ENCODE measurements around the gene APEH.
"Not testable (repeated sequence)": the region's sequence is repeated elsewhere in the genome, so short reads cannot be mapped to it uniquely, and the experiment has no call there.

Gene APEH

DNA sequence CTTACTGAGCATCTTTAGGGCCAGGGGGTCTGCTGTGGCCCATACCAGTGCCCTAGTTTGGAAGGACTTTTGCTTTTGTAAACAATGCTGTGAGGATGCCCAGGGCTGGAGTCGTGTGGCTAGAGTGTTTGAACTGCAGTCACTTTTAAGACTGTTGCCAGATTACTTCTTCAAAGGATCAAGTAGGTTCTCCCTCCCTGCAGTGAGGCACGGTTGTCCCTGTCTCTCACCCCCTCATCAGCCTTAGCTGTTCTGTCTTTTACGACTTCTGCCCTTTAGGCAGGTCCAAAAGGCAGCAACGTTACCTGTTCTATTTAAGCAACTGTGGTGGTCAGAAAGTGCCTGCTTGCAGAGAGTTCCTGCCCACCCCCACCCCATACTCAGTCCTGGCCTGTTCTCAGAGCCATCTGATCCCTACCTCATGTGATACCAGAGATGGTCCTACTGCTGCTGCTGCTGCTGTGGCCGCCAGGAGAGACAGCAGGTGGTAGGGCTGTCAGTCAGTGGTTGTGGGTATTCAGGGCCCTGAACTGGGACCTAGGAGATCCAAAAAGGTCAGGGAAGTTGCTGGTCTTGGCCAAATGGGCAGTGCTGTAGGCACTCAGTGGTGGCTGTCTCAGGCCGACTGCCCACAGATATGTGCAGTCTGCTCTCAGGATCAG, 20.4 kb downstream of the APEH start:
- DNase-seq, result not testable (repeated sequence)

DNA sequence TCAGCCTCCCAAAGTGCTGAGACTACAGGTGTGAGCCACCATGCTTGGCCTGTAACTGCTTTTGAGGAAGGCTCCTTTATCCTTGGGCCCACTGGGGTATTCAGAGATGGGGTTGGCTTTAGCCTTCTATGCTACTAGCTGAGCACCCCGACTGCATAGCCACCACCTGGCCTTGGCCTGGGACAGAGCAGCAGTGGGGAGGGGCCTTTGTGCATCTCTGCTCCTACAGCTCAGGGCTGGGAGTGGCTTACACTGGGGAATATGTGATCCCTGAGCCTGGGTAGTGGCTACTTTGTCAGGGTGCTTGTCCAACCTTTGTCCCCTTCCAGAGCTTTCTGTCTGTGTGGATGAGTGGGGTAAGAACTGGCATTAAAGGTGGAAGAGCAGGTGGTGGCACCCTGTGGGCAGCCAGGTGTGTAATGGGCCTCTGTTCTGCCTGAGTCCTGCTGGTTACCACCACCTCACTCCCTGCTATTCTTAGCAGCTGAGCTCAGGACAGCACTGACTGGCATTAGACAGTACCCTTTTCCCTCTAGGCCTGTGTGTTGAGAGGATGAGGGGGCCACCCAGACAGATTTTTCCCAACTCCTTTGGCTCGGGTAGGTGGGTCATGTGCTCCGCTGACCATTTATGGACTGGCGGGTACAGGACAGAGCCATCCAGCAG, 21.3 kb downstream of the APEH start:
- not testable (repeated sequence) for DNase-seq

DNA sequence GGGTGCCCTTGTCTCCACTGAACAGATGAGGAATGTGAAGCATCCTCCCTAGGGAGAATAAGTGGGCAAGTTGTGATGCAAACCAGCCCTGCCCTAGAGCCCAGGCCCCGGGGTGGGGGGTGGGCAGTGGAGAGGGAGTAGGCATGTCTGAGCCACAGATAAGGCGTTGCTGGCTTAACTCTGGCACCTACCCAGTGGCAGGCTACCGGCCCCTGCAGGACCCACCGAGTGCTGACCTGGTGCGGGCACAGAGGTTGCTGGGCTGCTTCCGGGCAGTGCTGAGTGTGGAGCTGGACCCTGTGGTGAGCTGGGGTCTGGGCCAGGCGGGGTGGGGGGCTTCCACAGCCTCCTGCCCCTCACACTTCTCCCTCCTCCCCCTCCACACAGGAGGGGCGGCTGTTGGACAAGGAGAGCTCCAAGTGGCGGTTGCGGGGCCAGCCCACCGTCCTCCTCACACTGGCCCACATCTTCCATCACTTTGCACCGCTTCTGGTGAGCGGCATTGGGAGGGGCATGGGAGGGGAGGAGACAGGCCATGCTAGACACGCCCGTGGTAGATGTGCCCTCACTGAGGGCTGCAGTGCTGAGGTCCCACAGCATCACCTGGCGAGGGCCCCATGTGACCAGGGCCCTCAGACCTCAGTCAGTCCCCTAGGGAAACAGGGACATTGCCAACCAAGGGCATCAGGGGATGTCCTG, 25.3 kb downstream of the APEH start:
- no peak for DNase-seq

DNA sequence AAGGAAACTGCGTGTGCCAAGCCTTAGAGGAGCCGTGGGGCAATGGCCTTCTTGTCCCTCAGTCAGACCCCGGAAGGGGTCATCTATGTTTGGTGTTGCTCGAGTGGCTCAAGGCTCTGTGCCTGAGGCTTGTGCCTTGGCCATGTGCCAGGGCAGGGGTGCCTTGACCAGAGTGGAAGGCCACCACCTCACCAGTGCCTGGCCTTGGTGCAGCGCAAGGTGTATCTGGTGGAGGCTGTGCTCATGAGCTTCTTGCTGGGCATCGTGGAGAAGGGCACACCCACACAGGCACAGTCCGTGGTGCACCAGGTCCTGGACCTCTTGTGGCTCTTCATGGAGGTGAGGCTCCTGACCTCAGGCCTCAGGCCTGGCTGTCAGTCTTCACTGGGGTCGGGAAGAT, 25.9 kb downstream of the APEH start:
- no peak for DNase-seq

DNA sequence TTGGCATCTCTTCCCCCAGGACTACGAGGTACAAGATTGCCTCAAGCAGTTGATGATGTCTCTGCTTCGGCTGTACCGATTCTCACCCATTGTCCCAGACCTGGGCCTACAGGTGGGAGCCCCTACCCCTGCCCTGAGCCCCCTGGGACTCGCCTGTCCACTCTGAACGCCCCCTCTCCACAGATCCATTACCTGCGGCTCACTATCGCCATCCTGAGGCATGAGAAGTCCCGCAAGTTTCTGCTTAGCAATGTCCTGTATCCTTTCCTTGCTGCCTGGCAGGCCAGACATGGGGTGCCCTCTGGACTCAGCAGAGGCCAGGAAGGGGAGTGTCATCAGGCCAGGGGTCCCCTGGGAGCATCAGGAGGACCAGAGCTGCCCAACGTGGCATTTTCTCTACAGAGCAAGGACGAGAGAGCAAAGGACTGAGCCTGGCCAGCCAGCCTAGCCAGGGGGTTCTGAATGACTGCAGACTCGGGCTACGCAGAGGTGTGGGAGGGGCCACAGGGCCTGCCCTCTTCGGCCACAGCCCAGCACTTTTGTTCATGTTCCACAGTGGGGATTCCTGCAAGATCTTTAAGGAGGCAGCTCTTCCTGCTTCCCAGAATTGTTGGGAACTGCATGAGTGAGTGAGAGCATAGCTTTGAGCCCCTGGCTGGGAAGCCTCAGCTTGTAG, 26.4 kb downstream of the APEH start:
- DNase-seq, result no peak

DNA sequence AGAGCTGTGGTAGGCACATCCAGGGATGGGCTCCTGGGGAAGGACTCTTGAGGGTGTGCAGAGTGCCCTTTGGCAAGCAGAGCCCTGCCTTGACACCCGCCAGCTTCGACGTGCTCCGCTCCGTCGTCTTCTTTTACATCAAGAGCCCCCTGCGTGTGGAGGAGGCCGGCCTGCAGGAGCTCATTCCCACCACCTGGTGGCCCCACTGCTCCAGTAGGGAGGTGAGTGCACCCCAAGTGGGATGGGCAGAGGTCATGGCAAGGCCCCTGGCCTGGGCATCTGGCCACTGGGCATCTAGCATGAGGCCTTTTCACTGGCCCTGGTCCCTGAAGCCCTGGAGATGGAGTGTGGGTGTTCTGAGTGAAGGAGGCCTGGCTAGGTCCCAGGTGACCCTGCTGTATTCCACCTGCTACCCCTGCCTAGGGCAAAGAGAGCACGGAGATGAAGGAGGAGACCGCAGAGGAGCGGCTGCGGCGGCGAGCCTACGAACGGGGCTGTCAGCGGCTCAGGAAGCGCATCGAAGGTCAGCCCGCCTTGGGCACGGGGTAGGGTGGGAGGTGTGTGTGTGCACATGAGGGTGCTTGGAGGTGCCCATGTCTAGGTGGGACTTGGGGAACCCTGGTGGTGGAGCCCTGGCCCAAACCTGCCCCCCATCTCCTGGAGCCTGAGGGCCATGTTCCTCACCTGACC, 27.4 kb downstream of the APEH start:
- no peak for DNase-seq

DNA sequence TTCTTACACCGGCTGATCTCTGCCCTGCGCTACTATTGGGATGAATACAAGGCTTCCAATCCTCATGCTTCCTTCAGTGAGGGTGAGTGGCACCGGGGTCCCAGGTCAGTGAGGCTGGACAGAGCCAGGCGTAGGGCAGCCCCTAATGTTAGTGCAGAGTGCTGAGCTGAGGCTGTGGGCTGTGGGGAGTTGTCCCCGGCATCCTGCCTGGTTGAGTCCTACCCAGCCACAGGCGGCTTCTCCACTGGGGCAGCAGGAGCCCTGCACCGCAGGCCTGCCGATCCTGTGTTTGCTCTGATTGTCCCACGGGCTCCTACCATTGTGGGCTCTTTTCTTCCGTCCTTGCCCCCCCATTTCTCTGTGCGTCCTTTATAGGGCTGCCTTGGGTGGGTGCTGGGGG, 28.5 kb downstream of the APEH start:
- no peak for DNase-seq

DNA sequence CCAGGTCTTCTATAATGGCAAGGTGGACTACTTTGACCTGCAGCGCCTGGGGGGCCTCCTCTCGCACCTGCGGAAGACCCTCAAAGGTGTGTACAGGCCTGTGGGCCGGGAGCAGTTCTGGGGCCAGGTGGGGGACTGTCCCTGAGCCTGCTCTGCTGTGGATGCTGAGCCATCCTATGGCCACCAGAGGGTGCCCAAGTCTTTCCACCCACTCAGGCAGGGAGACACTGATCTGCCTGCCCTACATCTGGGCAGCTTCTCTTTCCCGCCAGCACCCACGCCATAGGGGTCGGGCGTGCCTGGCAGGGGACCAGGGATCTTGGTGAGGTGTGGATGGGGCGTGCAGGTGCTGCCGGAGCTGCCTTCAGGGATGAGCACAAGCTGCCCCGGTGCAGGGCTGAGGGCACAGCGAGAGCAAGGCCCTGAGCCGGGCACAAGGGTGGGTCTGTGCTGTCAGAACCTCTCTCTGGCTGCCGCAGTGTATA, 29.3 kb downstream of the APEH start:
- peak; percentile 77 for DNase-seq

DNA sequence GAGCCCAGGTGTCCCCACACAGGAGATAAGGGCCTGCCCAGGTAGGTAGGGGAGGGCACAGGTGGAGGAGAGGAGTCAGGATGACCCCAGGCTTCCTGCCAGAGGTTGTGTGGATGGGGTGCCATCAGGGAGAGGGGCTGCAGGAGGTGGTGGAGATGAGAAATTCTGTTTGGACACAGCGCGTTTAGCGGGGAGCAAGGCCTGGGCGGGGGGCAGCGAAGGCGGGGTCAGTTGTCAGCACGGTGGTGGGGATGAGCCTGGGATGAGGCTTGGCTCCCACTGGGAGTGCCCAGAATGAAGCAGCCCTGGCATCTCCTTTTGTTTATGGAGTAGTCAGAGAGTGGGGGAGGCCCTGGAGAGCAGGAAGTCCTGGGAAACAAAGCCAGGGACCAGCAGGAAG, 29.8 kb downstream of the APEH start:
- no peak for DNase-seq

DNA sequence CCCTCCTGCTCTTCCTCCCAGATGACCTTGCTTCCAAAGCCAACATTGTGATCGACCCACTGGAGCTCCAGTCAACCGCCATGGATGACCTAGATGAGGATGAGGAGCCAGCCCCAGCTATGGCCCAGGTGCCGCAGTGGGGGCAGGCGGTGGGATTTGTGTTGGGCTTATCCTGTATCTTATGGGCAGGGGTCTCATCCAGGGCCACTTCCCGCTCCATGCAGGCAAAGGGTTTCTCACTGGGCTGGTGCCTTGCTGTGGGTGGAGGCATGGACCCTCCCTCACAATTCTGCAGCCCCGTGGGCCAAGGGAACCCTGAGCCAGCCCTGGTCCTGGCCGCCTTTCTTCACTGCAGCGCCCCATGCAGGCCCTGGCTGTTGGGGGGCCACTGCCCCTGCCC, 30.5 kb downstream of the APEH start:
- DNase-seq, result no peak

DNA sequence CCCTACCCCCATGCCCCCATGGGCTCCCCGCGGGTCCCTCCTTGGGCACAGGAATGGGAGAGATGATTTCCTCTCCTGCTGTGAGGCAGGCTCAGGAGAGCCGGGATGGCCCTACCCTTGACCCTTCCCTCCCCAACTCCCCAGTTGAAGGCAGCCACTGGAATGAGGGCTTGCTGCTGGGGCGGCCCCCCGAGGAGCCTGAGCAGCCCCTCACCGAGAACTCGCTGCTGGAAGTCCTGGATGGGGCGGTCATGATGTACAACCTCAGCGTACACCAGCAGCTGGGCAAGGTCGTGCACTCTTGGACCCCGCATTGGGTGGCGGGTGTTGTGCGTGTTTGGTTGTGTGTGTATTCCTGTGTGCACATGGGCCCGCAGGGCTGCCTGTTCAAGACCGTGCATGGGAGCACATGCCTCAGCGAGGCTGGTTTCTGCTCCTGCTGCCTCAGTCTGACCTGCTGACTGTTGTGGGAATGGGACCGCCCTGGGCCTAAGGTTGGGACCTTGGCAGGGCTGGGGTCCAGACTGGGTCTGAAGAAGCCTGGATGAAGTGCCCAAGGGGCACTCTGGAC, 31.3 kb downstream of the APEH start:
- DNase-seq, result no peak

DNA sequence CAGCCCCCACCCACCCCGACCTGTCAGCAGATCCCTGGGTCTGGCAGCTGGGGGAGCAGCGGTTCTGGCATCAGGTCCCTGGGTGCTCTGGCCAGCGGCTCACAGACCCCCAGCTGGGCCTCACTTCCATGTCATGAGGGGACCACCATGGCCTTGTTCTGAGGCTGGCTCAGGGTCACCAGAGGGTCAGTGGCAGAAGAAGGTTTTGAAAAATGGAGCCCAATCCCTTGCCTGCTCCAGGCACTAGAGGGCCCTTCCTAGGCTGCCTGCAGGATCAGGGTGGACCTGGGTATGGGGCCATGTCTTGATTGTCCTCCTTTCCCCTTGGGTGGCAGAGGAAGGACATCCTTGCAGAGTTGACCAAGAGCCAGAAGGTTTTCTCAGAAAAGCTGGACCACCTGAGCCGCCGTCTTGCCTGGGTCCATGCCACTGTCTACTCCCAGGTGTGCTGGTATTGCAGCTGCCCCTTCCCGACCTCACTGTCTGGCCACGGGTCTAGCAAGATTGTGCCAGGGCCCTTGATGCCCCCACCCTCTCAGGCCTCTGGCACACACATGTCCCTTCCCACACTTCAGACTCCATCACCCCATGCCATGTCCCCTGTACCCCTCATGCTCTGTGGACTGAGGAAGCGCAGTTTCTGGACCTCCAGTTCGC, 32.4 kb downstream of the APEH start:
- DNase-seq, result no peak

DNA sequence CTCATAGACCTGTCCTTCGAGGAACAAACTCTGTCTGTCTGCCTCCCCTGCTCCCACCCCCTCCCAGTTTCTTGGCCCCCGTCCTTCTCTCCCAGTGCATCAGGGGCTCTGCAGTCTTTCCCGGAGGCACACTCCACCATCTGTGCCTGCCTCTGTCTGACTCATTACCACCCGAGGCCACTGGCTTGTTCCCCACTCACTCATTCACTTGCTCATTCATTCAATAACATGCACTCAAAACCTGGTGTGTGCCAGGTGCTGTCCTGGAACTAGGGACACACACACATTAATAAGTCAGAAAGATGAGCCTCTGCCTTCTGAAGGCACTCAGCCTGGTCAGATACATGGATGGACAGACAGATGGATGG, 32.9 kb downstream of the APEH start:
- no peak for DNase-seq

DNA sequence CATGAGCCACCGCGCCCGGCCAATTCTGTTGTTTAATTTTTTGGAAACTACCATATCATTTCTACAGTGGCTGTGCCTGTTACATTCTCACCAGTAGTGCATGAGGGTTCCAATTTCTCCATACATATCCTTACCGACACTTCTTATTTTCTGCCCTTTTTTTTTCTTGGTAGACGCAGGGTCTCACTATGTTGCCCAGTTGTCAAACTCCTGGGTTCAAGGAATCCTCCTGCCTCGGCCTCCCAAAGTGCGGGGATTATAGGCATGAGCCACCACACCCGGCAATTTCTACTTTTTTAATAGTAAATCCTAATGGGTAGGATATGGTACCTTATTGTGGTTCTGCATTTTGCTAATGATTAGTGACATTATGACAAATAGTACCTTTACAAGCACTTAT, 35.7 kb downstream of the APEH start:
- no peak for DNase-seq

DNA sequence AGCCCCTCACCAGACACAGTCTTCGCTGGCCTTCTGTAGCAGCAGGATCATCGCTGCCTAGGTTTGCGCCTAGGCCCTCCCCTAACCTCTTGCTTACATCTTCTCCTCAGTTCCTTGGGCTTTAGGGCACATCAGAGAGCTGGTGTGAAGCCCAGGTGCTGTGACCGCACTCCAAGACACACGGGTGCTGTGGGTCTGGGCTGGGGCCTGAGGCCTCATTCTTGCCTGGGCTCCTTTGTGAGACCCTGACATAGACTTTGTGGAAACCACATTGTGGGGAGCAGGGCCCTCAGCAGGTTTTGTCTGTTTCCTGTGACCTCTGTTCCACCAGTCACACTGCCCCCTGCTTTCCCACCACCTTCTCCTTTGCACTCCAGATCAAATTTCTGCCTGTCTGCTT, 37.3 kb downstream of the APEH start:
- DNase-seq, result no peak

DNA sequence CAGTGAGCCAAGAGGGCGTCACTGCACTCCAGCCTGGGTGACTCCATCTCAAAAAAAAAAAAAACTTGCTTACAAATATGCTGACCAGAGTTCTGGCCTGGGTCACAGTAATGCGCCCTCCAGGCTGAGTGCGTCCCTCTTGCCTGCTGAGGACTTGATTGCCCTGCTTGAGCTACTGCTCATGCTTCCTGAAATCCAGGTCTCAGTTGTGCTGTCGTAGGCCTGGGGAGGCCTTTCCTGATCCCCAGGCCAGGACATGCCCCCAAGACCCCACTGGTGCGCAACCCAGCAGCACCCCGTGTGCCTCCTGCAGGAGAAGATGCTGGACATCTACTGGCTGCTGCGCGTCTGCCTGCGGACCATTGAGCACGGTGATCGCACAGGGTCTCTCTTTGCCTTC, 38.0 kb downstream of the APEH start:
- no peak for DNase-seq

DNA sequence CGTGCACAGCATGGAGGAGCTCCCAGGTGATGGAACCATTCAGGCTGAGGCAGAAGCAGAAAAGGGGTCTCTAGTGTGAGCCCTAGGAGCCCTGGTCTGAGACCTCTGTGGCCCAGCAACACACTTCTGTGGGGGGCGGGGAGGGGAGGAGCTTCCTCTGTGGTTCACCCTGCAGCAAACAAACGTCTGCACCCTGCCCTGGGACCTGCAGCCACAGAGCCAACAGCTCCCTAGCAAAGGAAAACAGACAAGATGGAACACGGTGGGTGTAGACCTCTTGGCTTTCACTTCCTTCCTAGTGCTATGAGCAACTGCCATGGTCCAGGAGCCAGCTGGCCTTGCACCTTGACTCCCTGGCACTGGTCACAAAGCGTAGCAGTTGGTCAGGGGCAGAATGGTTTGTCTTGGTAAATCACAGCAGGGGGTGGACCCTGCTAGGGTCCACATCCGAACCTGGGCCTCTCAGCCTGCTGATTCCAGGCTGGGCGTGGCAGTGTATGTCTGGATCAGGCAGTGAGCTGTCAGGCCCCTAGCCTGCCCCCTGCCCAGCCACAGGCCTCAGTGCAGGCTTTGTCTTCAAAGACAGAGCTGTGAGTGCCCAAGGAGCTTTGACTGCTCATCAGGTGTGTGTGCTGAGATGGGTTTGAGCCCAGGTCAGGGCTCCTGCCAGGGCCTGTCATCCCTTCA, 38.6 kb downstream of the APEH start:
- no peak for DNase-seq

DNA sequence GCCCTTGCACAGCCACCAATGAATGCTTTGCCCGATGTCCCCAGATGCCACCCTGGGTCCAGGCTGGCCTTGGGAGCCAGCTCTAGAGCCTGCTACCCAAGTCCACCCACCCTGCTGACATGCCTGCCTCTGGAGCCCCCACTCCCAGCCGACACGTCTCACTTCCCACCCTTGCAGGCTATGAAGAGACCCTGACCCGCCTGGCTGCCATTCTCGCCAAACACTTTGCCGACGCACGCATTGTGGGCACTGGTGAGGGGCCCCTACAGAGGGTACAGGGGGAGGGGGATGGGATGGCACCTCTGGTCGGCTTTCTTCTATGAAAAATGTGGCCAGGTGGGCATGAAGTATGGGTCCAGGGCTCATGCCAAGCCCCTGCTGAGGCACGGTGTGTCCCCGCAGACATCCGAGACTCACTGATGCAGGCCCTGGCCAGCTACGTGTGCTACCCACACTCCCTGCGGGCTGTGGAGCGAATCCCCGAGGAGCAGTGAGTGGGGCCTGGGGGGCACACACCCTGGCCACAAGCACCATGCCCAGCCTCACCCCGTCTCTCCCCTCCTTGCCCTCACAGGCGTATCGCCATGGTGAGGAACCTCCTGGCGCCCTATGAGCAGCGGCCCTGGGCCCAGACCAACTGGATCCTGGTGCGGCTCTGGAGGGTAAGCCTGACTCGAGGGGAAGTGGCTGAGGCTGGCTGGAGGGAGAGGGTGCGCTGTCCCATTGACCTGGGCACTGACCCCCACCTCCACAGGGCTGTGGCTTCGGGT, 39.4 kb downstream of the APEH start:
- no peak for DNase-seq

DNA sequence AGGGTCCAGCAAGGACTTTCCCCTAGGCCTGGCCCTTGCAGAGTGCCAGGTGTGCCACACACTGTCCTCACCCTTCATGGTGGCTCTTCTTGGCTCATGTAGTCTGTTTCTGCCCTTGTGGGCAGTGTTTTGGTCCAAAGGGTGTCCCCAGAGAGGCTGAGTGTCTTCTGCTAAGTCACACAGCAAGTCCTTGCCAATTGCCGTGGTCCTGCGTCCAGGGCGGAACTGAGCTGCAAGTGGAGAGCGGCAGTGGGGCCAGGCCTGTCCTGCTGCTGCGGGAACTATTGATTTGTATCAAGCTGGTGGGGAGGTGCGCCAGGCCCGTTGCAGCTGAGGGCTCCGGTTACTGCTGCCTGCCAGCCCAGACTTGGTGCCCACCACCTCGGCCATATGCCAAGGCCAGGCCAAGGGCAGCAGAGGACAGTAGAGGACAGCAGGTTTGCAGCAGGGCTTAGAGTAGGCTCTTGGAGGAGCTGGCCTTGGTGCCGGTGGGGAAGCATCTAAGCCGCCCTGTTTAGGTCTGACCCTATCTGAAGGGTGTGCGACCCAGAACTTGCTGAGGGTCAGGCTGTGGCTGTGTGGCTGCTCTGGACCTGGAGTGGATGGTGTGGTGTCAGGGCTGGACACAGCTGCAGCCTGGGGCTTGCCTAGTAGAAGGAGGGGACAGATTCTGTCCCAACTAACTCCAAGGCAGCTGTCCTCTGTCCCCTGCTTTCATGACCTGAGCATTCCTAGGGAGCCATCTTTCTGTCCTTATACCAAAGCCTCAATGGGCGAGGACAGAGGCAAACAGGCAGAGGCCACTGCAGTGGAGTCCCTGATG, 40.8 kb downstream of the APEH start:
- DNase-seq, result no peak

DNA sequence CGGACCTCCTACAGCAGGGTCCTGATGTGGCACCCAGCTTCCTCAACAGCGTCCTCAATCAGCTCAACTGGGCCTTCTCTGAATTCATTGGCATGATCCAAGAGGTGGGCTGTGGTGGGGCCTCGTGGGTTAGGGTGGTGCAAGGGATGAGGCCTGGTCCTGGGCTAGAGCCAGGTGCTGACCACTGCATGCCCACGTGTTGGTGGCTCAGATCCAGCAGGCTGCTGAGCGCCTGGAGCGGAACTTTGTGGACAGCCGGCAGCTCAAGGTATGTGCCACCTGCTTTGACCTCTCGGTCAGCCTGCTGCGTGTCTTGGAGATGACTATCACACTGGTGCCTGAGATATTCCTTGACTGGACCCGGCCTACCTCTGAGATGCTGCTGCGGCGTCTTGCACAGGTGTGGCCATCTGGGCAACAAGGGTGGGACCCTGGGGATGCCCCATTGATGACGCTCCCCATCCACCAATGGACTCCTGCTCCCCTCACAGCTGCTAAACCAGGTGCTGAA, 41.5 kb downstream of the APEH start:
- DNase-seq, result no peak

Measured in CD4-positive, alpha-beta T cell treated with Interleukin-12 subunit alpha and Interleukin-12 subunit beta, for 1 hour (primary cell).